Gastroesophageal sphincter (tissue), 3 donors: ENCODE results near the gene SPATA16.

Experiments used
- CTCF ChIP-seq, 4 experiments: fragments of 200-600 bp in 2 of 4; fragments of 450-650 bp in 2 of 4; sonication (generic) in 1 of 4; IDR thresholded peaks; one replicate each; pipeline ENCODE4 v1.5.1; 2017 to 2019; ENCODE audit warnings: antibody characterized with exemption in 4 of 4, mild to moderate bottlenecking in 2 of 4, moderate library complexity in 2 of 4
- EP300 ChIP-seq: sonication (generic); formaldehyde crosslinking; IDR thresholded peaks from one replicate; pipeline ENCODE4 v1.6.1; 2017; ENCODE audit warnings: antibody characterized with exemption, mild to moderate bottlenecking
- POLR2A ChIP-seq, 2 donors: fragments of 450-650 bp; IDR thresholded peaks; one replicate each; pipeline ENCODE4 v1.6.1; 2017; ENCODE audit warnings: antibody characterized with exemption in 2 of 2, mild to moderate bottlenecking in 2 of 2, moderate library complexity in 1 of 2

- TF ChIP-seq CTCF (IDR thresholded peaks at IDR 0.05) (no peak), POLR2A (IDR thresholded peaks at IDR 0.05) (no peak), EP300 (no peak)
Measured at GRCh38 chr3:173021547-173022185, 119.4 kb downstream of the SPATA16 start.
